DND-41 (cell line): ENCODE results near the gene ZNF577.

Source experiments
- CTCF ChIP-seq: IDR thresholded peaks from 2 replicates; pipeline ENCODE4 v1.5.1; 2012; ENCODE audit warnings: borderline replicate concordance, low read length, moderate library complexity, mild to moderate bottlenecking; ENCODE audit not compliant: poor library complexity, severe bottlenecking; ENCODE audit errors: extremely low read depth
- EZH2 ChIP-seq: IDR thresholded peaks from 3 replicates; pipeline ENCODE4 v1.6.1; 2012; ENCODE audit warnings: borderline replicate concordance, low read depth, mild to moderate bottlenecking, moderate library complexity, low read length, inconsistent platforms; ENCODE audit not compliant: severe bottlenecking

GRCh38 chr19:51821456-51821855 is 66.3 kb downstream of the ZNF577 start:
- no peak for TF ChIP-seq CTCF
- TF ChIP-seq EZH2, result no peak
